Stimulated activated naive CD8-positive, alpha-beta T cell treated with anti-CD3 and anti-CD28 coated beads, Interleukin-15, Interleukin-2, amounts not matched to agents 100 ng/mL and 50 ng/mL, for 24 hours (primary cell): Measurements from ENCODE around the gene CDYL2.

Experiments
- H3K27ac Mint-ChIP-seq: one replicate; pipeline ENCODE4 v1.8.0; 2021; ENCODE audit warnings: mild to moderate bottlenecking, mixed read lengths
- H3K27me3 Mint-ChIP-seq: one replicate; pipeline ENCODE4 v1.8.0; 2021; ENCODE audit warnings: mixed read lengths
- H3K36me3 Mint-ChIP-seq: one replicate; pipeline ENCODE4 v1.8.0; 2021; ENCODE audit warnings: low read depth, mixed read lengths
- H3K4me1 Mint-ChIP-seq: one replicate; pipeline ENCODE4 v1.8.0; 2021; ENCODE audit warnings: low read depth, mixed read lengths
- H3K4me3 Mint-ChIP-seq: one replicate; pipeline ENCODE4 v1.8.0; 2021; ENCODE audit warnings: mild to moderate bottlenecking, mixed read lengths
- H3K9me3 Mint-ChIP-seq: one replicate; pipeline ENCODE4 v1.8.0; 2021; ENCODE audit warnings: mixed read lengths

Gene CDYL2

DNA sequence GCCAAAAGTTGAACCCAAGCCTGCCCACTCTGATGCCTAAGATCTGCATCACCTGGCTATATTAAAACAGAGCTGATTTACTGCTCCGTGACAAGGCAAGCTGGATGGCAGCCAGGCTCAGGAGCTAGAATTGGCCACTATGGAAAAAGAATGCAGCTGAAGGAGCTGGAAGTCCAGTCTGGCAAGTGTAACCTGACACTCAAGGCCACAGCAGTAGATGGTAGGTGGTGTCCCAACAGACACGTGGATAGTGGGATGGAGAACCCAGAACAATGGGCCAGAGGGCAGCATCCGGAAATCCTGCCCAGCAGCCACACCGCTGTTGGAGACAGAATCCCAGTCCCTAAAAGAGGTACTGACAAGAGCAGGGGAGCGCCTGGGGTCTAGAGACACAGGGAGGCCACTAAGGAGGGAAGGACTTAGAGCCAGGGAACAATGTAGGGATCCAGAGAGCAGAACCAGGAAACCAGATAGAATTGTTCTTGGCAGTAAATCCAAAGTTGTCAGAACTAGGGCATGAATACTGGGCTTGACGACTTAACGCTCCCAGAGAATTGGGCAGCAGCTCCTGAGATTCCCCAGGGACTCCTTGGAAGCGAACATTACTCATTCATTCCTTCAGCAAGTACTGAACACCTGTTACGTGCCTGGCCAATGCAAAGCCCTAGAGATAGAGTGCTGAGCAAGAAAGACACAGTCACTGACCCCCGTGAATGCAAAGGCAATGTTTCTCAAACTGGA is 85.7 kb downstream of the CDYL2 start:
- H3K27ac Mint-ChIP-seq, result no peak overlapping the region
- no peak overlapping the region for H3K4me3 Mint-ChIP-seq
- peaks cover 11% of the 10 kb centered on the region for H3K4me1 Mint-ChIP-seq
- H3K36me3 Mint-ChIP-seq, result no peaks in the 10 kb centered on the region
- H3K27me3 Mint-ChIP-seq, result no peaks in the 10 kb centered on the region
- no peaks in the 10 kb centered on the region for H3K9me3 Mint-ChIP-seq

DNA sequence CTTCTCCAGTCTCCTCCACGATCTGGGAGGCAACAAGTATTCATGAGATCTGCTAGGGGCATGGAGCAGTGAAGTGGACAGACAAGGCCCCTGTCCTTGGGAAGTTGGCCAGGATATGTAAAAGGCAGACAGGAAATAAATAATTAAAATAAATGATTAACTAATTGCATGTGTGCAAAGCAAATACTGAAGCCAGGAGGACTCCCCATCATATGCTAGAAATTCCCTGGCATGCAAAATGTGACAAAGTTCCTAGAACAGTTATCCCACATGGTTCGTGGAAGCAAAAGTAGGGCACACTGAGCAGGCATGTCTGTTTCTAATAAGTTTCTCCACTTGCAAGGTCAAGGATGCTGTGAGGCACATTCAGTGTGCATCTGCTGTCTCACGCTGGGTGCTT is 86.8 kb downstream of the CDYL2 start:
- Mint-ChIP-seq H3K27ac (no peak overlapping the region), H3K4me3 (no peak overlapping the region), H3K27me3 (no peaks in the 10 kb centered on the region), H3K9me3 (no peaks in the 10 kb centered on the region), H3K36me3 (no peaks in the 10 kb centered on the region), H3K4me1 (peaks cover 11% of the 10 kb centered on the region)

DNA sequence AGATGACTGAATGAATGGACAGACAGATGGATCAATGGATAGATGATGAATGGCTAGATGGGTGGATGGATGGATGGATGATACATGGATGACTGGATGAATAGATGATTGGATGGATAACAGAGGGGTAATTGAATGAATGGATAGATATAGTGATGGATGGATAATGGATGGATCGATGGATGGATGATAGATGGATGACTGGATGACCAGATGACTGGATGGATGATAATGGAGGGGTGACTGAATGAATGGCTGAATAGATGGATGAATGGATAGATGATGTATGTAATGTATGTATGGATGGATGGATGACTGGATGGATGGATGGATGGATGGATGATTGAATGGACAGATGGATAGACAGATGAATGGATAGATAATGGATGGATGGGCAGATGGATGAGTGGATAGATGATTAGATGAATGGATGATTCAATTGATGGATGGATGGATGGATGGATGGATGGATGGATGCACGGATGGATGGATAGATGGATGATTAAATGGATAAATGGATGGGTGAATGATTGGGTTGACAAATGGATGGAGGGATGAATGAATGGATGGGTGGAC is 87.7 kb downstream of the CDYL2 start:
- Mint-ChIP-seq H3K27ac (no peak overlapping the region), H3K9me3 (no peaks in the 10 kb centered on the region), H3K4me1 (peaks cover 11% of the 10 kb centered on the region), H3K36me3 (no peaks in the 10 kb centered on the region), H3K4me3 (no peak overlapping the region), H3K27me3 (no peaks in the 10 kb centered on the region)

DNA sequence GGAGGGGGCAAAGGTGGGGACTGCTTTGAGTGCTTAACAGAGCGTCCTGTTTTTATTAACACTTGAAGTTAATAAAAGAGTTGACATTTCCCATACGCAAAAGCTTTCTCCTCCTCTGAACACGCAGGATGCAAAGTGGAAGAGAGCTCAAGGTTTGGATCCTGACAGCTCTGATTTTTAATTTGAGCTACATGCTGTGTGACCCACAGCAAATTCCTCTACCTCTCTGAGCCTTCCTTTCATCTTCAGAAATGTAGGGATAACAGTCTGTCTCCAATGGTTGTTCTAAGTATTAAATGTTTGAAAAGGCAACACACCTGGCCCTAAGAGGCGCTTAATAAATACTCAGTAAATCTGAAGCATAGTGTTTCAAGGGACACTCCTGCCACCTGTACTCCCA is 93.0 kb downstream of the CDYL2 start:
- no peaks in the 10 kb centered on the region for H3K36me3 Mint-ChIP-seq
- H3K4me1 Mint-ChIP-seq, result peaks cover 3% of the 10 kb centered on the region
- H3K4me3 Mint-ChIP-seq, result no peak overlapping the region

GRCh38 chr16:80710918-80711317 is 93.5 kb downstream of the CDYL2 start:
- Mint-ChIP-seq H3K9me3 (peaks cover 3% of the 10 kb centered on the region), H3K27me3 (no peaks in the 10 kb centered on the region), H3K27ac (no peak overlapping the region), H3K4me1 (peaks cover 5% of the 10 kb centered on the region), H3K4me3 (no peak overlapping the region), H3K36me3 (no peaks in the 10 kb centered on the region)

More for the DNA sequence above, 93.0 kb downstream of the CDYL2 start:
- Mint-ChIP-seq H3K27me3 (no peaks in the 10 kb centered on the region), H3K27ac (no peak overlapping the region), H3K9me3 (peaks cover 2% of the 10 kb centered on the region)

- Mint-ChIP-seq H3K27me3 (no peaks in the 10 kb centered on the region), H3K4me3 (no peak overlapping the region), H3K27ac (no peak overlapping the region), H3K36me3 (no peaks in the 10 kb centered on the region), H3K4me1 (peaks cover 5% of the 10 kb centered on the region), H3K9me3 (peaks cover 3% of the 10 kb centered on the region)
These were observed 95.6 kb downstream of the CDYL2 start for GRCh38 chr16:80708823-80709222.

- Mint-ChIP-seq H3K9me3 (peaks cover 3% of the 10 kb centered on the region), H3K4me3 (no peak overlapping the region), H3K36me3 (no peaks in the 10 kb centered on the region), H3K27ac (no peak overlapping the region), H3K4me1 (peaks cover 5% of the 10 kb centered on the region), H3K27me3 (no peaks in the 10 kb centered on the region)
These were observed 96.7 kb downstream of the CDYL2 start for GRCh38 chr16:80707686-80708085.

DNA sequence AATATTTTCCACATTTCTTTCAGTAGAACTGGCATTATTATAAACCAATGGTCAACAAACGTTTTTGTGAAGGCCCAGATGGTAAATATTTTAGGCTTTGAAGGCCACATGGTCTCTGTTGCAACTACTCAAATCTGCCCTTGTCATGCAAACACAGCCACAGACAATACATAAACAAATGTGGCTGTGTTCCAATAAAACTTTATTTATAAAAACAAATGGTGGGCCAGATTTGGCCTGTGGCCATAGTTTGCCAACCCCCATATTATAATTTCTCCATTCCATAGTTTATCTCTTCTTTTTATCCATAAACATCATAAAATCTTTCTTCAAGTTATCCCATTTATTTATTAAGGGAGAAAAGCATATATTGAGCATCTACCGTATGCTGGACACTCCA is 98.8 kb downstream of the CDYL2 start:
- Mint-ChIP-seq H3K4me1 (peaks cover 10% of the 10 kb centered on the region), H3K27me3 (no peaks in the 10 kb centered on the region), H3K27ac (no peak overlapping the region), H3K36me3 (no peaks in the 10 kb centered on the region), H3K4me3 (no peak overlapping the region), H3K9me3 (peaks cover 3% of the 10 kb centered on the region)

DNA sequence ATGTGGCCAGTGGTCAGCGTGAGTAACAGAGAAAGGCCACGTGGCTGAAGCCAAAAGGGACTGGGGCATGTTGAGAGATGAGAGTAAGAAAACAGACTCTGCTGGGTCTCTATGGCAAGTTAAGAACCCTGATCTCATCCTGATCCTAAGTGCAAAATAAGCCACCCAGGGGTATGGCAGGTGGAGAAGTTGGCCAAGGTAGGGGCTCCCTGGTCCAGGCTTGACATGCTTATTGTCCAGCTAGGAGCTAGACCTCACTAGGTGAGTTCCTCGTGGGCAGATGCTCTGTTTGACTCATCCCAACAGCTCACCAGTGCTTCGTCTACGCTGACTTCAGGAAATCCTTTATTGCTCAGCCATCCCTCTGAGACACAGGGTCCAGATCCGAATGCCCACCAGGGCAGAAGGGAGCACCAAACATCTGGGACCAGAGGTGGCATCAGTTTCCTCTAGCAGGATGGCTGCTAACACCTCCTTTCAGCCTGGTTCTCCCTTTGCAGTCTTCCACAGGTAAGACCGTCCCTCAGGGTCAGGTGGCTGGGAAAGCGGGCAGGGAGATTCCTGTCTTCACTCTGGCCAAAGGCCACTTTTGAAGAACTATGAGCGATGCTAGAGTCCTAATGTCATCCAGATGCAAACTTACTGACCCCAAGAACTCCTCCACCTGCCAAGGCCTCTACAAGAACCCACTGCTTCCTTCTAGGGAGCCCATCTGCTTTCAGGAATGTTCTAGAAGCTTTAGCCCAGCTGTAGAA is 99.5 kb downstream of the CDYL2 start:
- H3K27me3 Mint-ChIP-seq, result no peaks in the 10 kb centered on the region
- H3K4me1 Mint-ChIP-seq, result peaks cover 15% of the 10 kb centered on the region
- no peak overlapping the region for H3K4me3 Mint-ChIP-seq
- no peaks in the 10 kb centered on the region for H3K36me3 Mint-ChIP-seq
- H3K9me3 Mint-ChIP-seq, result peaks cover 3% of the 10 kb centered on the region
- no peak overlapping the region for H3K27ac Mint-ChIP-seq

DNA sequence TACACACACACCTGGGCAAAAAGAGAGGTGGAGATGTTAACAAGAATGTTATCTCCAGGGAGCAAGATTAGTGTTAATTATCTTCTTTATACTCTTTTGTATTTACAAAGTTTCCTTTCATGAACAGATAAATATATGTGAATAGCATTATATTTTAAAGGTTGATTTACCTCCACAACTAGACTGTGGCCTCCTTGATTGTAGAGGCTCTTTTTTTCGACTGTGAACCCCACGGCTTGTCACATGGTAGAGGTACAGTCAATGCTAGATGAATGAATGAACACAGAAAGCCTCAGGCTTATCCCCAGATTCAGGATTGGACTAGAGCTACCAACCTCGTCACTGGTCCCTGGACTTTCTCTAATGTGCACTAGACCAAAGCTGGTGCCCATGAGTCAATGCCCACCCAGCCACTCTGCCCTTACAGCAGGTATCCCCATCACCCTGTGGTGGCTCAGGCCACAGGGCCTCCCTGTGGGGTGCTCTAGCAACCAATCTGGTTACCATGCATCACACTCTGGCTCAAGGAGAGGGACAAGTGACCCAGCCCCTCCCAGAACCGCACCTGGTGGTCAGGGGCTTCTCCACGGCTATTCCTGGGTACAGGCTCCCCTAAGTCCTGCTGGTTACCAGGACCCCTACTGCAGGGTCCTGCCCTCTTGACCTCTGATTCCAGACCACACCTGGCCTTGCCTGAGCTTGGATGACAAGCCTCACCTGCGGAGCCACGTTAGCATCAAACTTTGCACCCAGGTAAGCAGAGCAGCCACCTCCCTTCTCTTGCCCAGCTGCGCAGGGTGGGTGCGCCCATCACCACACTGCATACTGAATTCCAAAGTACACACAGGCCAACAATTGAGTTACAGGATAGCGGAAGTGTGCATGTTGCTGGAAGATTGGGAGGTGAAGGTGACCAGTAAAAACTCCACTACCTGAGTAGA is 101.0 kb downstream of the CDYL2 start:
- H3K9me3 Mint-ChIP-seq, result peaks cover 3% of the 10 kb centered on the region
- no peaks in the 10 kb centered on the region for H3K27me3 Mint-ChIP-seq
- no peak overlapping the region for H3K4me3 Mint-ChIP-seq
- peaks cover 20% of the 10 kb centered on the region for H3K4me1 Mint-ChIP-seq
- no peak overlapping the region for H3K27ac Mint-ChIP-seq
- no peaks in the 10 kb centered on the region for H3K36me3 Mint-ChIP-seq

DNA sequence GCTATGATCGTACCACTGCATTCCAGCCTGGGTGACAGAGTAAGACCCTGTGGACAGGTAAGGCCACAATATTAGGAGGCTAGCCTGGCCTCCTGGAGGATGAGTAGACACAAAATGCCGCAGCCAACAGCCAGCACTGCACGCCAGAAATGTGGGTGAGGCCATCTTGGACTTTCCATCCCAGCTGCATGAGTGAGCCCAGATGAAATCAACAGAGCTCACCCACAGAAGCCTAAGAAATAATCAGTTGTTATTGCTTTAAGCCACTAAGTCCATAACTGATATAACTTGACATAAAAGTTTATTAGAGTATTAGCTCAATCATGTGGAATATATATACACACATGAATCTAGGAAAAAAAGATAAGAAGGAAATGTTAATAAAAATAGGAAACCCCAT is 101.7 kb downstream of the CDYL2 start:
- H3K9me3 Mint-ChIP-seq, result peaks cover 3% of the 10 kb centered on the region
- H3K4me1 Mint-ChIP-seq, result peaks cover 20% of the 10 kb centered on the region
- H3K27me3 Mint-ChIP-seq, result no peaks in the 10 kb centered on the region
- H3K36me3 Mint-ChIP-seq, result no peaks in the 10 kb centered on the region
- no peak overlapping the region for H3K4me3 Mint-ChIP-seq
- no peak overlapping the region for H3K27ac Mint-ChIP-seq

DNA sequence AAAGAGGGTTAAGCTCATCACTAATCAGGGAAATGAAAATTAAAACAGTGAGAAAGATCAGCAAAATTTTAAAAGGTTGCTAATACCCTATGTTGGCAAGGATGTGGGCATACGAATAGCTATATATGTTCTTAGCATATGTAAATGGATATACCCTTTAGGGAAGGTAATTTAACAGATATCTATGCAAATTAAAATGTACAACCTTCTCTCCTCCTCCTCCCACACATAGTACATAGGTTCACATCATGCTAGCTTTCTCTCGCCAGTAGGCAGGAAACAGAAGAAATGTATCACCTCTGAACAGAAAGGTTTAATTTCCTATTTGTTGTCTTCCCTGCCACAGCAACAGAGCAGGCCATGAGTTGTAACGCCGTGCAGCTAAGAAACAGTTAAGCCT is 103.8 kb downstream of the CDYL2 start:
- Mint-ChIP-seq H3K27me3 (no peaks in the 10 kb centered on the region), H3K9me3 (no peaks in the 10 kb centered on the region), H3K36me3 (no peaks in the 10 kb centered on the region), H3K27ac (no peak overlapping the region), H3K4me1 (peaks cover 21% of the 10 kb centered on the region), H3K4me3 (no peak overlapping the region)

- Mint-ChIP-seq H3K4me3 (no peak overlapping the region), H3K27ac (no peak overlapping the region), H3K9me3 (peaks cover 5% of the 10 kb centered on the region), H3K36me3 (no peaks in the 10 kb centered on the region), H3K4me1 (peaks cover 61% of the 10 kb centered on the region), H3K27me3 (peaks cover 4% of the 10 kb centered on the region)
These were observed 109.4 kb downstream of the CDYL2 start for GRCh38 chr16:80695020-80695419.

- Mint-ChIP-seq H3K27ac (peak overlapping the region; percentile 67), H3K27me3 (peaks cover 7% of the 10 kb centered on the region), H3K4me1 (peaks cover 57% of the 10 kb centered on the region), H3K9me3 (peaks cover 5% of the 10 kb centered on the region), H3K36me3 (no peaks in the 10 kb centered on the region), H3K4me3 (peak overlapping the region; percentile 42)
These were observed 110.8 kb downstream of the CDYL2 start for GRCh38 chr16:80693553-80693952.
